HG03139 (cell line): Measurements from ENCODE around the gene ACTR2.
A peak's percentile ranks its signal among the peaks of the same experiment; 100 is the strongest.
"Not testable (repeated sequence)": the region's sequence is repeated elsewhere in the genome, so short reads cannot be mapped to it uniquely, and the experiment has no call there.

ENCODE experiments used
- ATAC-seq: cut with Tn5 transposase; IDR thresholded peaks from one replicate; pipeline ENCODE4 v1.9.1; 2021; ENCODE audit not compliant: unreplicated experiment

ACTR2 gene

GRCh38 chr2:65227456-65228262 lies at the start of gene ACTR2:
ACTR2 (plus strand) TSS chr2:65227831; CDS start chr2:65227910, 79 bp downstream.
- ATAC-seq: peak; percentile 90

DNA sequence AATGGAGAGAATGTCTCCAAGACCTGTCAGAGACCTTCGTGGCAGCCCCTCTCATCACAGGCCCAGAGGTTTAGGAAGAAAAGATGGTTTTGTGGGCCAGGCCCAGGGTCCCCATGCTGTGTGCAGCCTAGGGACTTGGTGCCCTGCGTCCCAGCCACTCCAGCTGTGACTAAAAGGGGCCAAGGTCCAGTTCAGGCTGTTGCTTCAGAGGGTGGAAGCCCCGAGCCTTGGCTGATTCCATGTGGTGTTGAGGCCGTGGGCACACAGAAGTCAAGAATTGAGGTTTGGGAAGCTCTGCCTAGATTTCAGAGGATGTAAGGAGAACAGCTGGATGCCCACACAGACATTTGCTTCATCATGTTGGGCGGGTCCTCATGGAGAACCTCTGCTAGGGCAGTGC lies 45.1 kb upstream of the ACTR2 start:
- ATAC-seq: no peak

DNA sequence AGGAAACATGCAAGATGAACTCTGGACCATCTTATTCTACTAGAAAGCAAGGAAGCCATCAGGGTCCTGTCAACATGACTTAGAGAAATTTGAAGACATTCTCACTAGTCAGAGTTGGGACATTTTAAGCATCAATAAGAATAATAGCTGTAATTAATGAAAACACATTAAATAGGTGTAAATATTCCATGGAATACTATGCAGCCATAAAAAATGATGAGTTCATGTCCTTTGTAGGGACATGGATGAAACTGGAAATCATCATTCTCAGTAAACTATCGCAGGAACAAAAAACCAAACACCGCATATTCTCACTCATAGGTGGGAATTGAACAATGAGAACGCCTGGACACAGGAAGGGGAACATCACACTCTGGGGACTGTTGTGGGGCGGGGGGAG lies 44.2 kb upstream of the ACTR2 start:
- ATAC-seq: not testable (repeated sequence)

DNA sequence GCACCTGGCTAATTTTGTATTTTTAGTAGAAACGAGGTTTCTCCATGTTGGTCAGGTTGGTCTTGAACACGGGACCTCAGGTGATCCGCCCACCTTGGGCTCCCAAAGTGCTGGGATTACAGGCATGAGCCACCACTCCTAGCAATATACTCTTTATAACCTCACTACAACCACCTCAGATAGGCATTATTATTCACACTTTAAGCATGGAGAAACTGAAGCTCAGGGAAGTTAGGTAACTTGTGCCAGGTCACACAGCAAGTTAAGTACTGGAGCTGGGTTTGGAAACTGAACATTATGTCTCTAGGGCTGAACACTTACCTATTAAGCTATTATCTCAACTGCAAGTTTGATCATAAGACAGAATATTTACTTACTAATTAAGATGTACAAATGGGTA lies 42.6 kb upstream of the ACTR2 start:
- no peak for ATAC-seq

- no peak for ATAC-seq
Observed at GRCh38 chr2:65186093-65186868, 41.4 kb upstream of the ACTR2 start.

DNA sequence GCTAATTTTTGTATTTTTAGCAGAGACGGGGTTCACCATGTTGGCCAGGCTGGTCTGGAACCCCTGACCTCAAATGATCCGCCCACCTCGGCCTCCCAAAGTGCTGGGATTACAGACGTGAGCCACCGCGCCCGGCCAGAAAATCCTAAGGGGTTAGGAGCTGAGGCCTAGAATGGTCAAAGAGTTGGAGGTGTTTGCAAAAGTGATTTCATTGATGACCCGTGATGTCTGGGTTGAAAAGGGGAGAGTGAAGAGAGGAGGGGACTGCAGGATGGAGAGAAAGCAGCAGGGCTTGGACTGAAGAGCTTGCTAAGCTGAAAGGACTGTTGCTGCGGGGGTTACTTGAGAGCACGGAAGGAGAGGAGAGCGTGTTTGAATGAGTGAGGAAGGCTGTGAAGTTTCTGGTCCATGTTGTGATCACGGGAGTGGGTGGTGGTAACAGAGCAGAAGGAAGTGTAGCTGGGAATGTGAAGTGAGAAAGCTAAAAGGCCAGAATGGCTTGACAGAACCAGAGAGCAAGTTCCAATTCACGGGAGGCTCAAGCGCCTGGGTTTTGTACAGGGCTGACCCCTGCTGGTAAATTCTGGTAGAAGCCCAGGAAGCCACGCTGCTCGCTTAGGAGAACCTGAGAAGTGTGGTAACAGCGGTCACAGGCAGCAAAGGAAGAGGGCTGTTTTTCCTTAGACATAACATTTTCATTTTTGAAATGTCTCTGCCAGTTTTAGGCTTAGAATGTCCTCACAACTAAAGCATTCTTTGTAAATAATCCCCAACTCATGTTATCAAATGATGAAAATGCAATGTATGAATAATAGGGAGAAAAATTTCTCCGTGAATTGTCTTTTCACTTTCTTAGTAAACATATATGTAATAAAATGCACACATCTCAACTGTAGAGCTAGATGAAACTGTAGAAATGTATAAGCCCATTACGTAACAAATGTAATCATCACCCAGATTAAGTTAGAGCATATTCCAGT lies 40.5 kb upstream of the ACTR2 start:
- ATAC-seq: no peak

- no peak for ATAC-seq
Observed at GRCh38 chr2:65193446-65193845, 34.2 kb upstream of the ACTR2 start.

- ATAC-seq: no peak
Observed at GRCh38 chr2:65198737-65199136, 28.9 kb upstream of the ACTR2 start.

- no peak for ATAC-seq
Observed at GRCh38 chr2:65199166-65199565, 28.5 kb upstream of the ACTR2 start.

DNA sequence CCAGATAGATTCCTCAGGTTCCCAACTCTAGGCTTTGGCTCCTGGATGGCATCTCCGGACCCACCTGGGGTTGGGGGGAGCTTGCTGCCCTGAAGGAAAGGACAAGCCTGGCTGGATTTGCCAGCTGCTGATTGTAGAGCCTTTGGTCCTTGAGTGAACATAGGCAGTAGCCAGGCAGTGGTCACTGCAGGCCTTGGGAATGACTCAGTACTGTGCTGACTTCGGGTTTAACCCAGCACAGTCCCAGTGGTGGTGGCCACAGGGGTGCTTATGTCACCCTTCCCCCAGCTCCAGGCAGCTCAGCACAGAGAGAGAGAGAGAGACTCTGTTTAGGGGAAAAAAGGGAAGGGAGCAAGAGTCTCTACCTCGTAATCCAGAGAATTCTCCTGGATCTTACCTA lies 27.7 kb upstream of the ACTR2 start:
- no peak for ATAC-seq

DNA sequence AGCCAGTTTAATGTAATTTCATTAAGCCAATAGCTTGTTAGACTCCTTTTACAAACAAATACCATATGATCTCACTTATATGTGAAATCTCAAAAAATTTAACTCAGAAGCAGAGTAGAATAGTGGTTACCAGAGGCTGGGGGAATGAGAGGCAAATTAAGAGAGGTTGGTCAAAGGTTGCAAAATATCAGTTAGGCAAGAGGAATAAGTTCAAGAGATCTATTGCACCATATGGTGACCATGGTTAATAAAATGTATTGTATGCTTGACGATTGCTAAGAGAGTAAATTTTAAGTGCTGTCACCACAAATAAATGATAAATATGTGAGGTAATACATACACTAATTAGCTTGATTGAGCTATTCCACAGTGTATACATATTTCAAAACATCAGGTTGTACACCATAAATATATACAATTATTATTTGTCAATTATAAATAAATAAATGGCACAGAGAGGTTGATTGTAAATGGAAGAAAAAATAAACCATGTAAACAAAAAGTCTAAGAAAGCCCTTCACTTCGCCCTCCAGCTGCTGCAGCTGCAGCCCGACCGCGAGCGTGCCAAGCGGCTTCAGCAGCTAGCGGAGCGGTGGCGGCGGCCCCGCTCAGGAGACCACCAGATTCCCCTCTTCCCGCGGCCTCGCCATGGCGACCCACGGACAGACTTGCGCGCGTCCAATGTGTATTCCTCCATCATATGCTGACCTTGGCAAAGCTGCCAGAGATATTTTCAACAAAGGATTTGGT lies 23.0 kb upstream of the ACTR2 start:
- ATAC-seq: no peak

GRCh38 chr2:65212115-65212514 lies 15.5 kb upstream of the ACTR2 start:
- ATAC-seq: no peak

DNA sequence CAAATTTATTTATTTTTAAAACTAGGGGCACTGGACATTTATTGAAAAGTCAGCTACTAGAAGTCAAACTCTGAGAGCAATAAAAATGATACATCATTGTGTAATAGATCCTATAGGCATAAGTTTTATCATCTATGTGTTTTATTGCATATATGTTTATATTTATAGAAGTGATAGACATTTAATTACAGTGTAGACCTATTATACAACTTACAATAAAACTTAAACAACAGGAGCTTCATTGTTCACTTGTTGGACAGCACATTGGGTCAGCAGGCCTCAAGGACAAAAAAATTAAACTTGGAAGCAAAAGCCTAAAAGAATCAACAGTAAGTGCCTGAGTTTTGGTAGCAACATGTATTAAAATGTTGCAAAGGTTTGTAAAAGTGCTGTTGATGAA lies 15.0 kb upstream of the ACTR2 start:
- ATAC-seq: no peak

DNA sequence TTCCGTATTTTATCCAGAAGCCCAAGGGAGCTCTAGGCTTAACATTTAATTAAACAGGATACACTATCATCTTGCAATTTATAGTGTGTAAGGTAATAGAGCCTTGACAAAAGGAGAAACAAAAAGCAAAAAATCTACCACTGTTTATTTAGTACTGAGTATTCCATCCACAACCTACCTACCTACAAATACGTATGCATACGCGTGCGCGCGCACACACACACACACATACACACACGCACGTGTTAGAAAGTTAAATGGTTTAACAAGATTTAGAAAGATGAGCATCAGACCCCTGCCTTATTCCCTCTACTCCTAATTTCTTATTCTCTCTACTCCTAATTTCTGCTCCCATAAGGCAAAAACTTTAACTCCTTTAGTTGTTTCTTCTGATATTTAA lies 14.6 kb upstream of the ACTR2 start:
- no peak for ATAC-seq

DNA sequence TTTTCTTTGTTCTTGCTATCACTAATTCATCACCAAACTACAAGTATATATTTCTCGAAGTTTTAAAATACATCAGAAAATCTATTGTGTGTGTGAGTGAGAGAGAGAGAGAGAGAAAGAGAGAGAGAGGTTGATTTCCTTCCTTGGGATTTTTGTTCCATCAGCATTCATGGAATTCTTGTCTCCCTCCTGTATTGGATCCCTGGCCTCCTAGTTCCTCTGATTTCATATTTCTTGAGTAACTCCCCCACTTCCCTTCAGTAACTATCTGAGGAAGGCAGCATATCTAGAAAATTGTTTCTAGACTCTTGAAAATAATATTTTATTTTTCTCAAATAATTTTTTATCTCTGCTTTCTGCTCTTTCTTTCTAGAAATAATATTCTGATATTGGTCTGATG lies 13.3 kb upstream of the ACTR2 start:
- ATAC-seq: no peak

DNA sequence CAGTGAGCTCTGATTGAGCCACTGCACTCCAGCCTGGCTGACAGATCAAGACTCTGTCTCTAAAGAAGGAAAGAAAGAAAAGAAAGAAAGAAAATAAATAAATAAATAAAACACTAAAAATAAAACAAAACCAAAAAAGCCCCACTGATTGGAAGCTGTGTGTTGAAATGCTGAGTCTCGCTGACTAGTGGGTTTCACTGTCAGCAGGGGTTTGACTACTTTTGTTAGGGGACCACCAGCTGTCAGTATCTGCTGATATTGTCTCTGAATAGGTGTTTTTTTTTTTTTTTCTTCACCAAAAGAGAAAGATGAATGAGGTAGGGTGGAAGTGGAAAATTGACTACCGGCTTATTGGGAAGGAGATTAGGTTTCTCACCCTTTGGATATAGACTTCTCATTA lies 12.8 kb upstream of the ACTR2 start:
- no peak for ATAC-seq

DNA sequence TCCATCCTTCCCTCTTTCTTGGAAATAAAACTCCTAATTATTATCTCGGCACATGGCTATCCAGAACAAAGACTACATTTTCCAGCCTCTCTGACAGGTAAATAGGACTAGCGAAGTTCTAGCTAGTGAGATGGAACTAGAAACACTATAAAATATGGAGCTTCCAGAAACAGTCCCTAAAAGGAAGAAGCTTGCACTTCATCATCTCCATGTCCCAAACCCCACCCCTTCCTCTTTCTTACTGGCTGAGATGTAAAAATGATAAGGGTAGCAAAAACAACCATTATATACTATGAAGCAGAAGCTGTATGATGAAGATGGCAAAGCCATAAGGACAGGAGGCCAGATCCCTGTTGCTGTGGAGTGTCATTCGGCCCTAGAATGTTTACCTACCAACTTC lies 11.7 kb upstream of the ACTR2 start:
- no peak for ATAC-seq

- no peak for ATAC-seq
Observed at GRCh38 chr2:65220432-65221131, 7.0 kb upstream of the ACTR2 start.

GRCh38 chr2:65221275-65221674 lies 6.4 kb upstream of the ACTR2 start:
- ATAC-seq: not testable (repeated sequence)

DNA sequence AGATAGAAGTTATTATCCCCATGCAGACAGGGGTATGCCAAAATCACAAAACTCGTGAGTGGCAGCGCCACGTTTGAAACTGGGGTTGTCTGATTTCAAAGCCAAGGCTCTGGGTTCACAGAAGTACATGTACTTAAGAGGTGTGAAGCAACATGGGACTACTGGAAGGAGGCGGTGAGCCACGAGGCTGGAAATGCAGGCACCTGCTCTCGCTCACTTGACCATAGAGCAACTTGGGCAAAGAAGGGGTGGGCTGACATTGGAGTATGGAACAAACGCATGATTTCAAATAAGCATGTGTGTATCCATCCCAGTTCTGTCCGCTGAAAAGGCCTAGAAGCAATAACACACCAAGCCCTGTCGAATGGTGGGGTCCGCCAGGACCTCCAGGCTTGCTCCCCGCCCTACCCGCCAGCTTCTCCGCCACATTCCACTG lies 593 bp upstream of the ACTR2 start:
- peak; percentile 11 for ATAC-seq
